HG03469 (cell line): ENCODE measurements around the gene RNF135.
"Not testable (repeated sequence)": the region's sequence is repeated elsewhere in the genome, so short reads cannot be mapped to it uniquely, and the experiment has no call there.

Experiments
- ATAC-seq: cut with Tn5 transposase; IDR thresholded peaks from one replicate; pipeline ENCODE4 v1.9.1; 2021; ENCODE audit warnings: mild to moderate bottlenecking, moderate library complexity, moderate number of reproducible peaks; ENCODE audit not compliant: unreplicated experiment

The RNF135 gene

DNA sequence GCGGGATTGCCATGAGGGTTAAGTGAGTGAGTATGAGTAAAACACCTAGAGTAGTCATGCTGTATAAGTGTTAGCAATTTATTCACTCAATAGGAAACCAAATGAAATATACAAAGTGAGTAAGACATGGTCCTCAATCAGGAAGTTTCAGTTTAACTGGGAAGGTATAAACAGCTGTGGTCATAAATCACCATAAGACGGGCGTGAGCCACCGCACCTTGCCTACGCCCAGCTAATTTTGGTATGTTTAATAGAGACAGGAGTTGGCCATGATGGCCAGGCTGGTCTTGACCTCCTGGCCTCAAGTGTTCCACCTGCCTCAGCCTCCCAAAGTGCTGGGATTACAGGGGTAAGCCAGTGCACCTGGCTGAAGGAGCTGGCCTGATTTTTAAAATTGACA lies 27.0 kb downstream of the RNF135 start:
- ATAC-seq: no peak

DNA sequence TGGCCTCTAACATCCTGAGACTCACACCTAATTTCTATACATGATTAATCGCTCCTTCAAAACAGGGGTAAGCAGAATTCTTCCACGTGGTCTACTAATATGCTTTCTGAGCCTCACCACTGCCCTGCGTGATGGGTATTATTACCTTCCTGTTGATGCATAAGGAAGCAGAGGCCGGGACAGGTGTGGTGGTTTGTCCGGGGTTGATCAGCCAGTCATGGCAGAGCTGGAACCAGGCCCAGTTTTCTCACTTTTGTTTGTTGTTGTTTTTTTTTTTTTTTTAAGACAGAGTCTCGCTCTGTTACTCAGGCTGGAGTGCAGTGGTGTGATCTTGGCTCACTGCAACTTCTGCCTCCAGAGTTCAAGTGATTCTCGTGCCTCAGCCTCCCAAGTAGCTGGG lies 31.2 kb downstream of the RNF135 start:
- no peak for ATAC-seq

DNA sequence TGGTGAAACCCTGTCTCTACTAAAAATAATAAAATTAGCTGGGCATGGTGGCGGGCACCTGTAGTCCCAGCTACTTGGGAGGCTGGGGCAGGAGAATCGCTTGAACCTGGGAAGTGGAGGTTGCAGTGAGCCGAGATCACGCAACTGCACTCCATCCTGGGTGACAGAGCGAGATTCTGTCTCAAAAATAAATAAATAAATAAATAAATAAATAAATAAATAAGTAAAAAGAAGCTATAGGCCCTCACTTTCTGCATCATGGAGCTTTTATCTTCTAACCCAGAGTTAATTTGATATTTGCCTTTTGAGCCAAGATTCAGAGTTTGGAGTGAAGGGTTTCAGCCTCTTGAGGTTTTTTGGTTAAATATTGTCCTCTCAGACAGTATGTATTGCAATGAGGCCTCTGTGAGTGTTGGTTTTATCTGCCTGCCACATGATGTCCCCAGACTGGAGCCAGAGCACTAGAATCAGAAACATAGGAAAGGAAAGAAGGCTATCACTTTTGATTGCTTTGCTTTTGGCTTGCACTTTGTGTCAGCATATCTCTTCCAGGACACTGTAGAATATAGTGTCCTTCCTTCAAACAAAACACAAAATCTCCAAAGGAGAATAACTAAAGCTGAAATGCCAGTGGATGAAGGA lies 32.5 kb downstream of the RNF135 start:
- no peak for ATAC-seq

GRCh38 chr17:31004160-31004559 lies 33.3 kb downstream of the RNF135 start:
- no peak for ATAC-seq

GRCh38 chr17:31007695-31008373 lies 37.0 kb downstream of the RNF135 start:
- no peak for ATAC-seq

GRCh38 chr17:31008374-31009041 lies 37.7 kb downstream of the RNF135 start:
- ATAC-seq: no peak

- not testable (repeated sequence) for ATAC-seq
Measured at GRCh38 chr17:31009042-31009702, 38.3 kb downstream of the RNF135 start.

- ATAC-seq: not testable (repeated sequence)
Measured at GRCh38 chr17:31010014-31010413, 39.2 kb downstream of the RNF135 start.

- ATAC-seq: no peak
Measured at GRCh38 chr17:31013844-31014243, 43.0 kb downstream of the RNF135 start.

DNA sequence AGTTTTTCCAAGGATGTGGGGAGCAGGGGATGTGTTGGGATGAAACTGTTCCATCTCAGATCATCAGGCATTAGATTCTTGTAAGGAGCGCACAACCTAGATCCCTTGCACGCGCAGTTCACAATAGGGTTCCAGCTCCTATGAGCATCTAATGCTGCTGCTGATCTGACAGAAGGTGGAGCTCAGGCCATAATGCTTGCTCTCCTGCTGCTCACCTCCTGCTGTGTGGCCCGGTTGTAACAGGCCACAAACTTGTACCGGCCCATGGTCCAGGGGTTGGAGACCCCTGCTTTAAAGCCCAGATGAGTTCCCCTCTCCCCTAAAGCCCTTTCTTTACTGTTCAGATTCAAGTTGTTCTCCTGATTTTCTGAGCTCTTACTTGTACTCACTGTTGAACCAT lies 44.8 kb downstream of the RNF135 start:
- no peak for ATAC-seq

DNA sequence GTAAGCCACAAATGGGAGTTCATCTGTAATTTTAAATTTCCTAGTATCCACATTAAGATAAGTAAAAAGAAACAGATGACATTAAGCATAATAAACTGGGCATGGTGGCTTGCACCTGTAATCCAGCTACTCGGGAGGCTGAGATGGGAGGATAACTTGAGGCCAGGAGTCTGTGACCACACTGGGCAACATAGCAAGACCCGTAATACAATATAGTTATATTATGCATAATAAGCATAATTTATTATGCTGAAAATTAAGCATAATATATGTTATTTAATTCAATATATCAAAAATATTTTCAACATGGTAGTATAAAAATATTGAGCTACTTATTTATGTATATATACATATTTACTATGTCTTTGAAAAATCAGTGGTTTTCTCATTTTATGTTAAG lies 48.2 kb downstream of the RNF135 start:
- no peak for ATAC-seq

DNA sequence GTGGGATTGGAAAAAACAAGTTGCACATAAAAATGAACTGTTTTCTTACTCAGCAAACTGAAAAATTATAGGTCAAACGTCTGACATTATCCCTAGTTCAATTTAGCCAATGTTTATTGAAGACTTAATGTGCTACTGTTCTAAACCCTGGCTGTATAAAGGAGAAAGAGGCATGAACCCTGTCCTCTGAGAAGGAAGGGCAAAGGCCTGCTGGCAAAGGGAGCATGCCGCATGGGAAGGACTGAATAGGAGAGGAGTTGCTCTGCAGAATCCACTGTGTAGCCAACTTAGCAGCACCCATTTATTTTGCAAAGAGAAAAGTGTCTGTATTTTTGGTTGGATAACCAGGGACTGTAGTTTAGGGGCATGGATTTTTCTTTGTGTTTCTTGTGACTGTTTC lies 52.3 kb downstream of the RNF135 start:
- not testable (repeated sequence) for ATAC-seq

- ATAC-seq: no peak
Measured at GRCh38 chr17:31031841-31032240, 61.0 kb downstream of the RNF135 start.

- ATAC-seq: not testable (repeated sequence)
Measured at GRCh38 chr17:31035611-31036010, 64.8 kb downstream of the RNF135 start.

- not testable (repeated sequence) for ATAC-seq
Measured at GRCh38 chr17:31040837-31041236, 70.0 kb downstream of the RNF135 start.

- ATAC-seq: not testable (repeated sequence)
Measured at GRCh38 chr17:31042378-31042777, 71.5 kb downstream of the RNF135 start.

DNA sequence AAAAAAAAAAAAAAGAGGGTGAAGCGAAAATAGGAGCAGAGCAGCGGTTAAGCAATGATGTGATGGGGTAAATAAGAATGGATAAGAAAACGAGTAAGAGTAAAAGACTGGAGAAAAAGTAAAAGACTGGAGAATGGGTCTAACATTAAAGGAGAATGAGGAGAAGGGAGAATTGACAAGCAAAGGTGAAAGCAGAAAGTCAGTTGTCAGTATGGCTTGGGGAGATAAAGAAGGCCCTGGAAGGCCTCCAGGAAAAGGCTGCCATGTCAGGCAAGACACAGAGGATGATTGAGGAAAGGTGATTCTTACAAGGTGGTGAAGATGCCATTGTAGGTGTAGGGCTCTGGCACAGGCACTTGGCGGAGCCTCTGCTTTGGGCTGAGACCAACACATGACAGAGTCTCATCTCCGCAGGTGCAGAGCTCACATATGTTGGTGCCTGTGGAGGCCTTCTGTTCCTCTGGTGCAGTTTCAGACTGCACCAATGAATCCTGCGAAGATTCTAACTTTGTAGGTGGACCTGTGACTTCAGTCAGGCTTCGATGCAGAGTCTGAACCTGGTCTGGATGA lies 76.1 kb downstream of the RNF135 start:
- not testable (repeated sequence) for ATAC-seq

- no peak for ATAC-seq
Measured at GRCh38 chr17:31048142-31048541, 77.3 kb downstream of the RNF135 start.

- ATAC-seq: no peak
Measured at GRCh38 chr17:31048780-31049179, 77.9 kb downstream of the RNF135 start.
